ENCODE data around the gene GRID2.

DNA sequence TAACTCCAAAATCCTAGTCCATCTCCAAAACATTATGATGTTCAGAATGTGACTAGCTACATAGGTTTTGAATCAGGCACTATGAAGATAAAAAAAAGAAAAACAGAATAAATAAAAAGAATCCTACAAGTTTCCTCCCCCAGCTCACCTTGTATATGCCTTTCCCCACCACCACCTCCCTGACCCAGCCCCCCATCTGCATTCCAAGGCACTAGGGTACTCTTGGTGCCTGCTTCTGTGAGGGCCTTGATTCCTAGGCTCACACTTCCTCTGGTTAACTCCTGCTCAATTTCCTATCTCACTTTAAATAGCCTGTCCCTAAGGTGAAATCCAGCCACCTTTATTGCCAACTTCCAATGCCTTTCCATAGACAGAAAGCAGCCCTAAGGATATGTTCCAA lies 1346.1 kb downstream of the GRID2 start:
- TF ChIP-seq POLR2AphosphoS5 (IDR thresholded peaks at IDR 0.05; ENCODE audit: low read depth, low read length) (no peak), TAF1 (IDR thresholded peaks at IDR 0.05; ENCODE audit: borderline replicate concordance, insufficient read depth, low read length) (no peak)
